Measurements from ENCODE around the gene SGMS2. TPM values are rescaled to one million over a fixed set of nuclear protein-coding genes. Genes with fewer than 3 reads are reported as not detected.

The SGMS2 gene
- total and polyA plus RNA-seq, 4 donors = 7.3 to 41.7 (median 14.1) TPM

GRCh38 chr4:107777890-107778289 is 46.8 kb upstream of the SGMS2 start:
- Histone ChIP-seq H3K9ac (ENCODE audit: low read depth in 1 of 2, low read length in 2 of 2) (no peak overlapping the region), H3K27me3 (ENCODE audit: control insufficient read depth in 4 of 4, insufficient read depth in 4 of 4, low read length in 3 of 4) (no peaks in the 10 kb centered on the region), H3K9me3 (ENCODE audit: control insufficient read depth in 4 of 4, low read length in 3 of 4) (peaks cover 0 to 7% (median 0%) of the 10 kb centered on the region in 4 donors), H3K4me3 (ENCODE audit: low read depth in 1 of 3, low read length in 3 of 3) (no peak overlapping the region), H3K36me3 (ENCODE audit: control insufficient read depth in 4 of 4, insufficient read depth in 3 of 4, low read depth in 1 of 4, low read length in 3 of 4) (no peaks in the 10 kb centered on the region), H3K27ac (ENCODE audit: low read depth in 1 of 2, low read length in 2 of 2) (no peak overlapping the region), H3K4me1 (ENCODE audit: control insufficient read depth in 4 of 4, insufficient read depth in 4 of 4, low read length in 3 of 4) (no peaks in the 10 kb centered on the region)
- DNase-seq (ENCODE audit: low spot score) = no peak
- TF ChIP-seq ZBTB33 (IDR thresholded peaks at IDR 0.05) (no peak), JUND (IDR thresholded peaks at IDR 0.05) (no peak), RAD21 (IDR thresholded peaks at IDR 0.05) (no peak), SP1 (IDR thresholded peaks at IDR 0.05) (no peak), GABPA (IDR thresholded peaks at IDR 0.05 in 1 of 2, conservative IDR thresholded peaks at IDR 0.05 in 1 of 2) (no peak), MAX (IDR thresholded peaks at IDR 0.05) (no peak), ATF3 (IDR thresholded peaks at IDR 0.05) (no peak), HNF4G (IDR thresholded peaks at IDR 0.05) (no peak), EGR1 (IDR thresholded peaks at IDR 0.05; ENCODE audit: low read depth in 2 of 2) (no peak), RXRA (IDR thresholded peaks at IDR 0.05) (no peak), NR2F2 (IDR thresholded peaks at IDR 0.05) (no peak)

GRCh38 chr4:107778784-107779530 is 45.8 kb upstream of the SGMS2 start:
- DNase-seq (ENCODE audit: low spot score) = no peak
- H3K4me3 ChIP-seq (ENCODE audit: low read depth in 1 of 3, low read length in 3 of 3) = no peak overlapping the region
- H3K9me3 ChIP-seq (ENCODE audit: control insufficient read depth in 4 of 4, low read length in 3 of 4) = peaks cover 0 to 7% (median 0%) of the 10 kb centered on the region in 4 donors
- no peak overlapping the region for H3K9ac ChIP-seq (ENCODE audit: low read depth in 1 of 2, low read length in 2 of 2)
- 89% methylated on average over 2 of the region's 2 CpGs for WGBS
- no peak overlapping the region for H3K27ac ChIP-seq (ENCODE audit: low read depth in 1 of 2, low read length in 2 of 2)
- no peaks in the 10 kb centered on the region for H3K27me3 ChIP-seq (ENCODE audit: control insufficient read depth in 4 of 4, insufficient read depth in 4 of 4, low read length in 3 of 4)
- TF ChIP-seq EGR1 (IDR thresholded peaks at IDR 0.05; ENCODE audit: low read depth in 2 of 2) (no peak), CTCF (IDR thresholded peaks at IDR 0.05; ENCODE audit: low read depth, low read length, missing input control) (no peak), SP1 (IDR thresholded peaks at IDR 0.05) (no peak), TAF1 (conservative IDR thresholded peaks at IDR 0.05) (no peak), FOXA1 (IDR thresholded peaks at IDR 0.05) (no peak), RAD21 (IDR thresholded peaks at IDR 0.05) (no peak), JUND (IDR thresholded peaks at IDR 0.05) (no peak), GABPA (IDR thresholded peaks at IDR 0.05 in 1 of 2, conservative IDR thresholded peaks at IDR 0.05 in 1 of 2) (no peak), NR2F2 (IDR thresholded peaks at IDR 0.05) (no peak), ATF3 (IDR thresholded peaks at IDR 0.05) (no peak)
- H3K36me3 ChIP-seq (ENCODE audit: control insufficient read depth in 4 of 4, insufficient read depth in 3 of 4, low read depth in 1 of 4, low read length in 3 of 4) = no peaks in the 10 kb centered on the region
- H3K4me1 ChIP-seq (ENCODE audit: control insufficient read depth in 4 of 4, insufficient read depth in 4 of 4, low read length in 3 of 4) = no peaks in the 10 kb centered on the region
